ENCODE data around the gene CEP170B.
"Not testable (repeated sequence)": the region's sequence is repeated elsewhere in the genome, so short reads cannot be mapped to it uniquely, and the experiment has no call there.

Gene CEP170B

GRCh38 chr14:104933746-104934733 lies 69.0 kb downstream of the CEP170B start:
- DNase-seq = no peak

GRCh38 chr14:104935026-104935650 lies 70.1 kb downstream of the CEP170B start:
- DNase-seq = peak; percentile 52

GRCh38 chr14:104935955-104936354 lies 70.9 kb downstream of the CEP170B start:
- DNase-seq = no peak

- no peak for DNase-seq
Measured at GRCh38 chr14:104936361-104937155, 71.5 kb downstream of the CEP170B start.

GRCh38 chr14:104937161-104937560 lies 72.1 kb downstream of the CEP170B start:
- DNase-seq = no peak

- no peak for DNase-seq
Measured at GRCh38 chr14:104937694-104938365, 72.8 kb downstream of the CEP170B start.

- DNase-seq = no peak
Measured at GRCh38 chr14:104938436-104938835, 73.4 kb downstream of the CEP170B start.

- no peak for DNase-seq
Measured at GRCh38 chr14:104938960-104939359, 73.9 kb downstream of the CEP170B start.

- DNase-seq = no peak
Measured at GRCh38 chr14:104939666-104940410, 74.8 kb downstream of the CEP170B start.

- DNase-seq = no peak
Measured at GRCh38 chr14:104940526-104941150, 75.6 kb downstream of the CEP170B start.

GRCh38 chr14:104941508-104942365 lies 76.7 kb downstream of the CEP170B start:
- no peak for DNase-seq

GRCh38 chr14:104942586-104942985 lies 77.5 kb downstream of the CEP170B start:
- DNase-seq = no peak

- DNase-seq = not testable (repeated sequence)
Measured at GRCh38 chr14:104943216-104944015, 78.3 kb downstream of the CEP170B start.

GRCh38 chr14:104944016-104944308 lies 78.9 kb downstream of the CEP170B start:
- DNase-seq = not testable (repeated sequence)

GRCh38 chr14:104944436-104945205 lies 79.6 kb downstream of the CEP170B start:
- DNase-seq = not testable (repeated sequence)

- not testable (repeated sequence) for DNase-seq
Measured at GRCh38 chr14:104945266-104945665, 80.2 kb downstream of the CEP170B start.
